ENCODE measurements around the gene TM2D3.

GRCh38 chr15:101612676-101613075 lies 39.5 kb downstream of the TM2D3 start:
- TF ChIP-seq, protein P1, sequence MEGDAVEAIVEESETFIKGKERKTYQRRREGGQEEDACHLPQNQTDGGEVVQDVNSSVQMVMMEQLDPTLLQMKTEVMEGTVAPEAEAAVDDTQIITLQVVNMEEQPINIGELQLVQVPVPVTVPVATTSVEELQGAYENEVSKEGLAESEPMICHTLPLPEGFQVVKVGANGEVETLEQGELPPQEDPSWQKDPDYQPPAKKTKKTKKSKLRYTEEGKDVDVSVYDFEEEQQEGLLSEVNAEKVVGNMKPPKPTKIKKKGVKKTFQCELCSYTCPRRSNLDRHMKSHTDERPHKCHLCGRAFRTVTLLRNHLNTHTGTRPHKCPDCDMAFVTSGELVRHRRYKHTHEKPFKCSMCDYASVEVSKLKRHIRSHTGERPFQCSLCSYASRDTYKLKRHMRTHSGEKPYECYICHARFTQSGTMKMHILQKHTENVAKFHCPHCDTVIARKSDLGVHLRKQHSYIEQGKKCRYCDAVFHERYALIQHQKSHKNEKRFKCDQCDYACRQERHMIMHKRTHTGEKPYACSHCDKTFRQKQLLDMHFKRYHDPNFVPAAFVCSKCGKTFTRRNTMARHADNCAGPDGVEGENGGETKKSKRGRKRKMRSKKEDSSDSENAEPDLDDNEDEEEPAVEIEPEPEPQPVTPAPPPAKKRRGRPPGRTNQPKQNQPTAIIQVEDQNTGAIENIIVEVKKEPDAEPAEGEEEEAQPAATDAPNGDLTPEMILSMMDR (IDR thresholded peaks at IDR 0.05) = no peak
- TF ChIP-seq POLR2A (IDR thresholded peaks at IDR 0.05) = no peak

Measured in heart left ventricle (tissue), 13 donors.